DND-41 (cell line): Measurements from ENCODE around the gene SYT6.

Experiments used
- ATAC-seq: fragments of 200-7000 bp; cut with Tn5 transposase; 3 replicates; pipeline ENCODE4 v1.9.1; 2021; ENCODE audit warnings: low read depth; ENCODE audit not compliant: insufficient read depth
- DNase-seq: peaks from one replicate; pipeline ENCODE4 v3.0.0-alpha.2; 2020
- H2AFZ ChIP-seq: 2 replicates; pipeline ENCODE4 v1.6.0; 2012; ENCODE audit warnings: low read depth, low read length
- H3K27ac ChIP-seq: 2 replicates; pipeline ENCODE4 v1.5.1; 2012; ENCODE audit warnings: low read length, inconsistent platforms
- H3K27me3 ChIP-seq: fragments of 200-600 bp; sonication (generic); 2 replicates; pipeline ENCODE4 v1.6.0; 2012; ENCODE audit warnings: low read length, mild to moderate bottlenecking, inconsistent platforms; ENCODE audit not compliant: insufficient read depth, poor library complexity
- H3K36me3 ChIP-seq: 2 replicates; pipeline ENCODE4 v1.5.1; 2012; ENCODE audit warnings: low read length, inconsistent platforms; ENCODE audit not compliant: insufficient read depth
- H3K4me1 ChIP-seq: 2 replicates; pipeline ENCODE4 v1.5.1; 2012; ENCODE audit warnings: mild to moderate bottlenecking, low read length; ENCODE audit not compliant: insufficient read depth
- H3K4me2 ChIP-seq: 2 replicates; pipeline ENCODE4 v1.6.0; 2012; ENCODE audit warnings: mild to moderate bottlenecking, moderate library complexity, low read length, inconsistent platforms; ENCODE audit not compliant: insufficient read depth
- H3K4me3 ChIP-seq, 2 experiments: fragments of 200-600 bp in 1 of 2; shearing (Covaris generic) in 1 of 2; 2 replicates each; pipeline ENCODE4 v1.5.1; 2012 to 2016; ENCODE audit warnings: inconsistent platforms in 2 of 2, low read length in 2 of 2, mild to moderate bottlenecking in 2 of 2, low read depth in 1 of 2, moderate library complexity in 1 of 2
- H3K79me2 ChIP-seq: 2 replicates; pipeline ENCODE4 v1.6.0; 2012; ENCODE audit warnings: low read length, inconsistent platforms; ENCODE audit not compliant: insufficient read depth
- H3K9ac ChIP-seq: 2 replicates; pipeline ENCODE4 v1.6.0; 2012; ENCODE audit warnings: low read depth, mild to moderate bottlenecking, inconsistent platforms, low read length, moderate library complexity
- H3K9me3 ChIP-seq: 2 replicates; pipeline ENCODE4 v1.5.1; 2012; ENCODE audit warnings: low read length, moderate library complexity, mild to moderate bottlenecking, inconsistent platforms; ENCODE audit not compliant: insufficient read depth, severe bottlenecking
- H4K20me1 ChIP-seq: 2 replicates; pipeline ENCODE4 v1.6.0; 2012; ENCODE audit warnings: low read length; ENCODE audit not compliant: insufficient read depth
- CTCF ChIP-seq: IDR thresholded peaks from 2 replicates; pipeline ENCODE4 v1.5.1; 2012; ENCODE audit warnings: borderline replicate concordance, low read length, moderate library complexity, mild to moderate bottlenecking; ENCODE audit not compliant: poor library complexity, severe bottlenecking; ENCODE audit errors: extremely low read depth
- EZH2 ChIP-seq: IDR thresholded peaks from 3 replicates; pipeline ENCODE4 v1.6.1; 2012; ENCODE audit warnings: borderline replicate concordance, low read depth, mild to moderate bottlenecking, moderate library complexity, low read length, inconsistent platforms; ENCODE audit not compliant: severe bottlenecking

The SYT6 gene

DNA sequence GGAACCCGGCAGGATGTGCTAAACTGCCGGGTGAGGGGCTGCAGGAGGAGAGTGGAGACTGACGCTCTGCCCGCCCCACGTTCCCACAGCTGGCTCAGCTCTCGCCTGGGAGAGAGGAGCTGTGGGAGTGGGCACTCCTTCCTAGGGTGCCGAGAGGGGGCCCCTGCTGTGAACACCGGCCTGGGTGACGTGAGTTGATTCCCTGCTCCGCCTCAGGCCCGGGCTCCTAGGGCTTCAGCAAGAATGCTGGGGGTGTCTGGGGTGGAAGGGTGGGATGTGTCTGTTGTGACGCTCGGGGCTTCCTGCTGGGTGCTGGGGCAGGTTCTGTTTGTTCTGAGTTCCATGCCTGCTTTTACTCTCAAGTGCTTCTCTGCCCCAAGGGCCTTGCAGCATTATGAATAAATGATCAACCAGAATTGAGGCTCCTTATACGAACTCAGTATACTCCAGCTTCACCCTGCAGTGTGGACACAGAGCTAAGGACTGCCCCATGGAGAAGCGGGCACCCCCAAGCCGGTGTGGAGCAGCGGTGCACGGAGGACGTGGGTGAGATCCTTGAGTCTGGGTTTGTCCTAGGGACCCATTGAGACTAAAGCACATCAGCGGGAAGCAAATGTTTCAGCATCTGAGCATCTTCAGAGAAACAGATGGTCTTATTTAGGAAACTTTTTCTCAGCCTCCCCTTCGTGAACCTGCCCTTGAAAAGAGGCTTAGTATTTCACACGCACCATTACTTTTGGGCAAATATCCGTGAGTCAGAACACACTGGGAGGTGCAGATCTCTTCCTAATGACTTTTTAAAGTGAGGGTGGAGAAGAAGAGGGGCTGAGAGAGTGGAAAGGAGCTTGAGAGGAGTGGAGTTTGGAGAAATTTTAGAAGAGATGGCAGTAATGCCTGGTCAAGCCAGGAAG, 41.7 kb downstream of the SYT6 start:
- Histone ChIP-seq H3K27ac (no peak overlapping the region), H3K36me3 (no peaks in the 10 kb centered on the region), H2AFZ (no peak overlapping the region), H3K4me1 (no peaks in the 10 kb centered on the region), H3K27me3 (no peaks in the 10 kb centered on the region), H3K4me3 (no peak overlapping the region), H4K20me1 (no peaks in the 10 kb centered on the region), H3K9ac (no peak overlapping the region), H3K79me2 (no peaks in the 10 kb centered on the region), H3K4me2 (no peak overlapping the region), H3K9me3 (no peaks in the 10 kb centered on the region)
- ATAC-seq (no peak), DNase-seq (no peak)
- TF ChIP-seq CTCF: no peak
- TF ChIP-seq EZH2: no peak

DNA sequence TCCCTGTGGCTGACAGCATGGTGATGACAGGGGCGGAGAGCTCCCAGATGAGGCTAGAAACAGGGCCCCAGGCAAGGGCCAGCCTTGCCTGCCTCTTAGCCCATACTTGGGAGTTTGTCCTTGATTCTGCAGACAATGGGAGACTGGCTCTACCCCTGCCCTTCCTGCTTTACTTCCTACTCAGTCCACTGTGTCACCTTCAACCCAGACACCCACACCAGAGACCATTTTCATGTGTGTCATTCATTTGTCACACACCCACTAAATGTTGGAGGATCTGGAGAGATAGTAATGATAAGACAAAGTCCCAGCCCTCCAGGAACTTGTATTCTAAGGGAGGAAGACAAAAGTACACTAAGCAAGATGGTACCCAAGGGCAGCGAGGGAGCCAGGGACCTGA, 43.7 kb downstream of the SYT6 start:
- no peaks in the 10 kb centered on the region for H3K9me3 ChIP-seq
- no peak overlapping the region for H3K4me3 ChIP-seq
- no peak for ATAC-seq
- no peaks in the 10 kb centered on the region for H3K4me1 ChIP-seq
- DNase-seq: no peak
- no peaks in the 10 kb centered on the region for H3K79me2 ChIP-seq
- no peak overlapping the region for H3K27ac ChIP-seq
- TF ChIP-seq CTCF: no peak
- no peak overlapping the region for H3K9ac ChIP-seq
- no peak overlapping the region for H3K4me2 ChIP-seq
- H4K20me1 ChIP-seq: no peaks in the 10 kb centered on the region
- H3K27me3 ChIP-seq: no peaks in the 10 kb centered on the region
- H3K36me3 ChIP-seq: no peaks in the 10 kb centered on the region
- no peak overlapping the region for H2AFZ ChIP-seq

GRCh38 chr1:114108751-114109255, 44.9 kb downstream of the SYT6 start:
- TF ChIP-seq EZH2: no peak
- TF ChIP-seq CTCF: no peak
- DNase-seq (no peak), ATAC-seq (peak; percentile 19; the same call in 1 of the 3 replicates)
- Histone ChIP-seq H2AFZ (no peak overlapping the region), H3K4me3 (no peak overlapping the region), H3K27me3 (no peaks in the 10 kb centered on the region), H3K9me3 (no peaks in the 10 kb centered on the region), H3K79me2 (no peaks in the 10 kb centered on the region), H3K9ac (no peak overlapping the region), H3K36me3 (no peaks in the 10 kb centered on the region), H3K4me2 (no peak overlapping the region), H3K4me1 (no peaks in the 10 kb centered on the region), H3K27ac (no peak overlapping the region), H4K20me1 (no peaks in the 10 kb centered on the region)
